RPMI7951 (cell line): ENCODE data around the gene ITPK1. TPM values are rescaled to one million over a fixed set of nuclear protein-coding genes. Genes with fewer than 3 reads are reported as not detected.
A peak's percentile ranks its signal among the peaks of the same experiment; 100 is the strongest.

Experiments used
- DNase-seq: peaks from one replicate; pipeline ENCODE4 v3.0.0-alpha.2; 2012; ENCODE audit warnings: low read depth
- total RNA-seq: library from RNA; depleted of rRNA; stranded (reverse); fragments of >200 nt; shearing (Covaris generic); gene quantifications from 2 replicates; pipeline ENCODE4 v1.2.3, GENCODE V29; 2014

ITPK1 gene
- total RNA-seq, 1 experiment from 2014 or later = 7.7 TPM

GRCh38 chr14:93105362-93105761, 10.4 kb downstream of the ITPK1 start:
- DNase-seq = peak; percentile 72

GRCh38 chr14:93104961-93105360, 10.8 kb downstream of the ITPK1 start:
- DNase-seq = no peak

DNA sequence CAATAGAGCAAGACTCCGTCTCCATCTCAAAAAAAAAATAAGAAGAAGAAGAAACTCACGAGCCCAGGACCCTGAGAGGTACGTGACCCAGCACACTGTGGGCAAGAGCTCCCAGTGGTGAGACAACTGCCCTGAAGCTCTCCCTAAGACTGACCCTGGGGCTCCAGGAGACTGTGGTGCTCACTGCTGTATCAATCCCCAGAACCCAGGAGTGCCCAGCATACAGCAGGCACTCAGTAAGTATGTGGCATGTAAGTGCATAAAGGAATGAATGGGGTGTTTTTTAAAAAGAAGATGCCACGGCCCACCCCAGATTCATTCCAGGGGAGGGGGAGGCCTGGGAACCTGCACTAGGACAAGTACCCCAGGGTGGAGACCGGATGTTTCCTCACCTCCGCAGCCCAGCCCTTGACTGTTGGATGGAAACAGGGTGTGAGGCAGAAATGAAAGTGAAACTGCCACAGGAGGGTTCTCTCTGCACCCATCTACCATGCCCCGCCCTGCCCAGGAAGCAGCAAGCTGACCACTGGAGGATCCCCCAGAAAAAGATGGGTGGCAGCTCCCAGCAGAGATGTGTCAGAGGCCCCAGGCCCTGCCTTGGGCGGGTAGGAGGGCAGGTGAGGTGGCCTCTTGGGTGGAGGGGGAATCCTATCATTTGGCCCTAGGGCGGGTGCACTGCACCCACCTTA, 12.2 kb downstream of the ITPK1 start:
- DNase-seq = peak; percentile 53

DNA sequence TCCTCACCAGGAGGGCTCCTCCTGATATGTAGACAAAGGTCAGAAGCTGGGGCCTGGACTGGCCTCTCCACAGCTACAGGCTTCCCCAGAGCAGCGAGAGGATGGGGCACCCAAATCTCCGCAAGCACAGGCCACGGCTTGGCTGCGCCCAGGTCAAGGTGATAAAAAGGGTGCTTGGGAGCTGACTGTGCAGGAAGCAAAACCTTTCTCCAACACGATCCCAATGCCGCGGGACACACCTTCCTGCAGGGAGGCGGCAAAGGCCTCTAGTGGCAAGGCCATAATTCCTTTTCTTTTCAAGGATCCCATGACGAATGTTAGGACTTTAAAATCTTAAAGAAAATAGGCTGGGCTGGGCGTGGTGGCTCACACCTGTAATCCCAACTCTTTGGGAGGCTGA, 13.6 kb downstream of the ITPK1 start:
- no peak for DNase-seq

- DNase-seq = no peak
These were observed 14.5 kb downstream of the ITPK1 start for GRCh38 chr14:93101181-93101580.

GRCh38 chr14:93100570-93100969, 15.2 kb downstream of the ITPK1 start:
- no peak for DNase-seq

GRCh38 chr14:93100100-93100499, 15.6 kb downstream of the ITPK1 start:
- DNase-seq = no peak

- no peak for DNase-seq
These were observed 16.1 kb downstream of the ITPK1 start for GRCh38 chr14:93099643-93100042.

DNA sequence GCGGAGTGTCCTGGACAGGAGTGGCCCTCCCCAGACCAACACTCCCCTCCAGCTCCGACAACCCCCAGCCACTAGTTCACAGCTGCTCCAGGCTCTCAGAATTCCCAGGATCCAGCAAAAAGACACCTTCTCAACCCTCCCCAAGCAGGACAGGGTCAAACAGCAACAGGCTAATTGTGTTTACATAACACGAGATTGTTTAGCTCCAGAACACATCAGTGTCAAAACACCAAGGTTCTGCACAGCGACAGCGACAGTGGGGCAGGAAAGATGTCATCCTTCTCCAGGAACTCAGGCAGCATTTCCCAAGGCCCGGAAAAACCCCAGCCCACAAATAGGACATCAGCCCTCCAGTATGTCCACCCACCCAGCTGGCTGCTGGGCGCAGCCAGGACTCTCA, 16.5 kb downstream of the ITPK1 start:
- DNase-seq = no peak

GRCh38 chr14:93096691-93097322, 18.9 kb downstream of the ITPK1 start:
- no peak for DNase-seq

- DNase-seq = no peak
These were observed 19.8 kb downstream of the ITPK1 start for GRCh38 chr14:93095742-93096510.

- no peak for DNase-seq
These were observed 21.4 kb downstream of the ITPK1 start for GRCh38 chr14:93094121-93094918.

- no peak for DNase-seq
These were observed 22.8 kb downstream of the ITPK1 start for GRCh38 chr14:93092606-93093556.

- no peak for DNase-seq
These were observed 24.1 kb downstream of the ITPK1 start for GRCh38 chr14:93091666-93092065.

GRCh38 chr14:93090826-93091555, 24.7 kb downstream of the ITPK1 start:
- DNase-seq = peak; percentile 55

DNA sequence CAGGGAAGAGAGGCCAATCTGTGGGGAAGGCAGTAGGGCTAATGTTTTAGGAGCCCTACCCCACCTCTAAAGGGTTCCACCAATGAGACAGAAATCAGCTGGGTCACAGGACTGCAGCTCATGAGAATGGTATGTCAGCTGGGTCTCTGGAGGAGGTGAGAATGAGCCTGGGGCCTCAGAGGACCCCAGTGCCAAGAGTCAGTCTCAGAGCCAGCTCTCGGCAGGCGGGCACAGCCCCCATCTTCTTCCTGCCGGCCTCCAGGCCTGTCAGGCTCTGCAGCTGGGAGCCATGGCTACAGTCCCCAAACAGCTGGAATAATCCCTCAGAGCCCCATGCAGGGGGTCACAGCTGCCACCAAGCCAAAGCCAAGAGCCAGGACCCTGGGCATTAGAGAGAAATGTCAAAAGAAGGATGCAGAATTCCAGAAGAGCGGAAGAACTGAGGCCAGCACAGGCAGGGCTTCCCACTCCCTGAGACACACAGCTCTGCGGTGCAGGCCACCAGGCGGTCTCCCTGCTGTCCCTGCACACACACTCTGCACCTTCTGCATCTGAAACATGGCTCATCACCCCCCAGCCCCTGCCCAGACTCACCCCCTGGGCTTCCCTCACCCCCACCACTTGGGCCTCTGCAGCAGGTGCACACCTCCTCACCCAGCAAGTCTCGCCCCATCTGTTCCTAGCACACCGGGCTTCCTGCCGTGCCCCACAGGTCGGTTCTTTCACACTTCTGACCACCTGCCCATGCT, 26.0 kb downstream of the ITPK1 start:
- DNase-seq = peak; percentile 24

GRCh38 chr14:93086441-93087055, 29.2 kb downstream of the ITPK1 start:
- peak; percentile 48 for DNase-seq

DNA sequence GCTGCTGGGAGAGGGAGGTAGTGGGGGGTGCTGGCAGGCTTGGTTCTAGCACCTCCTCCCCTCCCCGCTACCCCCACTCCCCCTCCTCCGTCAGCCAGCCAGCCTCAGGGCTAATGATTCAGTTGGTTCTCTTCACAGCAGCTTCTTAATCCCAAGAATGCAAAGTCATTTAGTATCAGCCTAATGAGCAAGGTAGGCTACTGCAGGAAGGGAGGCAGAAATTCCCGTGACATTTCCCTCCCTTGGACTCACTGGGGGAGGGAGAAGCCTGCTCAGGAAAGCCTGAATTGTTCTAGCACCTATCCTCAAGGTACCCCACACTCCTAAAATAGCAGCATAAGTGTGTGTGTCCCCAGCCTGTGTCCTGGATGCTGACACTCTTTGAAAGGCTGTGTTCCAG, 29.8 kb downstream of the ITPK1 start:
- peak; percentile 48 for DNase-seq
